Activated naive CD4-positive, alpha-beta T cell treated with anti-CD3 and anti-CD28 coated beads, Interleukin-2, amount 50 U/mL, for 72 hours (primary cell): ENCODE results near the gene SF3B4. TPM values are rescaled to one million over a fixed set of nuclear protein-coding genes. Genes with fewer than 3 reads are reported as not detected.
"Not testable (repeated sequence)": the region's sequence is repeated elsewhere in the genome, so short reads cannot be mapped to it uniquely, and the experiment has no call there.

Experiments used
- ATAC-seq, 2 donors: fragments of 150-1000 bp; cut with Tn5 transposase; 2 replicates each; pipeline ENCODE4 v1.10.0; 2021; ENCODE audit warnings: mild to moderate bottlenecking in 2 of 2, moderate library complexity in 2 of 2
- DNase-seq, 2 donors: peaks; one replicate each; pipeline ENCODE4 v3.0.0; 2021 to 2022; ENCODE audit warnings: low spot score in 2 of 2
- H3K27ac Mint-ChIP-seq, 2 donors: one replicate each; pipeline ENCODE4 v1.8.0; 2022; ENCODE audit warnings: mild to moderate bottlenecking in 2 of 2, mixed read lengths in 2 of 2
- H3K36me3 Mint-ChIP-seq, 2 donors: one replicate each; pipeline ENCODE4 v1.8.0; 2022; ENCODE audit warnings: mixed read lengths in 2 of 2
- H3K9me3 Mint-ChIP-seq, 2 donors: one replicate each; pipeline ENCODE4 v1.8.0; 2022; ENCODE audit warnings: mixed read lengths in 2 of 2
- total RNA-seq, 2 donors: library from RNA; stranded (reverse); gene quantifications; one replicate each; pipeline ENCODE4 v1.2.3, GENCODE V29; 2022

The SF3B4 gene
- 10 to 100 TPM; 47.6 to 65.3 TPM for total RNA-seq

- H3K36me3 Mint-ChIP-seq = peaks cover 35 to 45% of the 10 kb centered on the region in 2 donors
- DNase-seq (peak; percentile 93 to 94), ATAC-seq (peak; percentile 99)
- H3K27ac Mint-ChIP-seq = peak within 1 kb of the TSS; percentile 92 to 98
- no peaks in the 10 kb centered on the region for H3K9me3 Mint-ChIP-seq
Measured at GRCh38 chr1:149927563-149928400, at the start of gene SF3B4. Gene SF3B4, minus strand, starts transcription at chr1:149927803. Its CDS starts 44 bp downstream, at chr1:149927759.

- ATAC-seq (no peak), DNase-seq (no peak)
- no peaks in the 10 kb centered on the region for H3K9me3 Mint-ChIP-seq
- peaks cover 11 to 35% of the 10 kb centered on the region in 2 donors for H3K36me3 Mint-ChIP-seq
- no peak overlapping the region for H3K27ac Mint-ChIP-seq
Measured at GRCh38 chr1:149977345-149977744, 49.7 kb upstream of the SF3B4 start.

GRCh38 chr1:149972547-149972946 is 44.9 kb upstream of the SF3B4 start:
- peak overlapping the region in 1 of 2 donors; percentile 5 for H3K27ac Mint-ChIP-seq
- peaks cover 11 to 29% of the 10 kb centered on the region in 2 donors for H3K36me3 Mint-ChIP-seq
- H3K9me3 Mint-ChIP-seq = no peaks in the 10 kb centered on the region
- DNase-seq (no peak), ATAC-seq (no peak)

GRCh38 chr1:149967646-149968045 is 40.0 kb upstream of the SF3B4 start:
- DNase-seq (no peak), ATAC-seq (no peak)
- no peaks in the 10 kb centered on the region for H3K9me3 Mint-ChIP-seq
- peak overlapping the region in 1 of 2 donors; percentile 86 for H3K27ac Mint-ChIP-seq
- peaks cover 9 to 12% of the 10 kb centered on the region in 2 donors for H3K36me3 Mint-ChIP-seq

- DNase-seq (no peak), ATAC-seq (no peak)
- no peaks in the 10 kb centered on the region for H3K9me3 Mint-ChIP-seq
- H3K36me3 Mint-ChIP-seq = peaks cover 9 to 12% of the 10 kb centered on the region in 2 donors
- no peak overlapping the region for H3K27ac Mint-ChIP-seq
Measured at GRCh38 chr1:149967041-149967440, 39.4 kb upstream of the SF3B4 start.

GRCh38 chr1:149966405-149966804 is 38.8 kb upstream of the SF3B4 start:
- Mint-ChIP-seq H3K27ac (peak overlapping the region in 1 of 2 donors; percentile 47), H3K9me3 (no peaks in the 10 kb centered on the region), H3K36me3 (peaks cover 9 to 13% of the 10 kb centered on the region in 2 donors)
- ATAC-seq (no peak), DNase-seq (no peak)

- DNase-seq (no peak), ATAC-seq (peak; percentile 22 to 61)
- peaks cover 9 to 22% of the 10 kb centered on the region in 2 donors for H3K36me3 Mint-ChIP-seq
- no peaks in the 10 kb centered on the region for H3K9me3 Mint-ChIP-seq
- H3K27ac Mint-ChIP-seq = peak overlapping the region in 1 of 2 donors; percentile 40
Measured at GRCh38 chr1:149965440-149965839, 37.8 kb upstream of the SF3B4 start.

- Mint-ChIP-seq H3K36me3 (peaks cover 18 to 29% of the 10 kb centered on the region in 2 donors), H3K27ac (peak overlapping the region in 1 of 2 donors; percentile 77), H3K9me3 (no peaks in the 10 kb centered on the region)
- DNase-seq (no peak), ATAC-seq (no peak)
Measured at GRCh38 chr1:149963358-149963757, 35.8 kb upstream of the SF3B4 start.

- H3K27ac Mint-ChIP-seq = peak overlapping the region in 1 of 2 donors; percentile 77
Measured at GRCh38 chr1:149962736-149963135, 35.1 kb upstream of the SF3B4 start.

GRCh38 chr1:149962039-149962647 is 34.5 kb upstream of the SF3B4 start:
- DNase-seq (peak in 1 of 2 donors; percentile 47), ATAC-seq (peak; percentile 79 to 82)
- no peak overlapping the region for H3K27ac Mint-ChIP-seq
- peaks cover 18 to 35% of the 10 kb centered on the region in 2 donors for H3K36me3 Mint-ChIP-seq
- H3K9me3 Mint-ChIP-seq = no peaks in the 10 kb centered on the region

More at GRCh38 chr1:149962736-149963135, 35.1 kb upstream of the SF3B4 start:
- no peak for DNase-seq
- no peak for ATAC-seq
- no peaks in the 10 kb centered on the region for H3K9me3 Mint-ChIP-seq
- H3K36me3 Mint-ChIP-seq = peaks cover 18 to 34% of the 10 kb centered on the region in 2 donors

GRCh38 chr1:149957548-149957947 is 29.9 kb upstream of the SF3B4 start:
- H3K27ac Mint-ChIP-seq, H3K9me3 Mint-ChIP-seq, ATAC-seq, DNase-seq: not testable (repeated sequence)
- peaks cover 19 to 44% of the 10 kb centered on the region in 2 donors for H3K36me3 Mint-ChIP-seq

GRCh38 chr1:149949911-149950310 is 22.3 kb upstream of the SF3B4 start:
- ATAC-seq = no peak
- Mint-ChIP-seq H3K36me3 (peaks cover 4 to 18% of the 10 kb centered on the region in 2 donors), H3K27ac (no peak overlapping the region), H3K9me3 (peaks cover 0 to 4% of the 10 kb centered on the region in 2 donors)
- DNase-seq = no peak

GRCh38 chr1:149945206-149945605 is 17.6 kb upstream of the SF3B4 start:
- no peak for DNase-seq
- H3K27ac Mint-ChIP-seq = peak overlapping the region in 1 of 2 donors; percentile 73
- peaks cover 8% of the 10 kb centered on the region in 2 donors for H3K36me3 Mint-ChIP-seq
- no peak for ATAC-seq
- no peaks in the 10 kb centered on the region for H3K9me3 Mint-ChIP-seq

- DNase-seq = no peak
- peaks cover 8% of the 10 kb centered on the region in 2 donors for H3K36me3 Mint-ChIP-seq
- H3K27ac Mint-ChIP-seq = peak overlapping the region in 1 of 2 donors; percentile 73
- H3K9me3 Mint-ChIP-seq = no peaks in the 10 kb centered on the region
- no peak for ATAC-seq
Measured at GRCh38 chr1:149942885-149943284, 15.3 kb upstream of the SF3B4 start.

GRCh38 chr1:149942207-149942606 is 14.6 kb upstream of the SF3B4 start:
- ATAC-seq = no peak
- no peak for DNase-seq
- no peaks in the 10 kb centered on the region for H3K9me3 Mint-ChIP-seq
- H3K36me3 Mint-ChIP-seq = peaks cover 3 to 8% of the 10 kb centered on the region in 2 donors
- H3K27ac Mint-ChIP-seq = no peak overlapping the region

- ATAC-seq (no peak), DNase-seq (no peak)
- Mint-ChIP-seq H3K36me3 (peaks cover 0 to 8% of the 10 kb centered on the region in 2 donors), H3K27ac (no peak overlapping the region), H3K9me3 (no peaks in the 10 kb centered on the region)
Measured at GRCh38 chr1:149940427-149940826, 12.8 kb upstream of the SF3B4 start.

- DNase-seq, H3K9me3 Mint-ChIP-seq, ATAC-seq, H3K36me3 Mint-ChIP-seq: not testable (repeated sequence)
- H3K27ac Mint-ChIP-seq = peak overlapping the region; percentile 68 to 78
Measured at GRCh38 chr1:149938668-149939003, 11.0 kb upstream of the SF3B4 start.
